H1 (cell line): ENCODE results near the gene ZCCHC18. TPM values are rescaled to one million over a fixed set of nuclear protein-coding genes. Genes with fewer than 3 reads are reported as not detected.
"Not testable (repeated sequence)": the region's sequence is repeated elsewhere in the genome, so short reads cannot be mapped to it uniquely, and the experiment has no call there.

ENCODE experiments used
- CTCF ChIA-PET: fragments of 300-600 bp; sonication (Branson Sonifier 250); formaldehyde crosslinking; loops from one replicate; lab custom pipeline; 2021; ENCODE audit not compliant: partially characterized antibody; lab: Charles Lee
- POLR2A ChIA-PET: fragments of 300-600 bp; sonication (Branson Sonifier 250); formaldehyde crosslinking; loops from one replicate; lab custom pipeline; 2021; ENCODE audit warnings: inconsistent platforms; ENCODE audit not compliant: partially characterized antibody; lab: Charles Lee
- DNase-seq, 2 experiments: peaks; one replicate each; pipeline versions ENCODE4 v3.0.0 to v3.0.0-alpha.2; 2010 to 2022; ENCODE audit warnings: low spot score in 2 of 2, low read depth in 1 of 2, mixed read lengths in 1 of 2
- FAIRE-seq: peaks from 2 replicates; lab custom pipeline; 2011; peaks lifted over from hg19 to GRCh38; lab: Jason Lieb, UNC
- H2AFZ ChIP-seq: 2 replicates; pipeline ENCODE4 v1.8.1; 2012; ENCODE audit warnings: low read length, inconsistent platforms
- H2AK5ac ChIP-seq: 2 replicates; pipeline ENCODE4 v1.6.1; 2013; ENCODE audit warnings: low read depth, low read length
- H2BK120ac ChIP-seq: replicated peaks from 2 replicates; pipeline ENCODE3; 2013; ENCODE audit warnings: low read depth, low read length, inconsistent platforms
- H2BK12ac ChIP-seq: 2 replicates; pipeline ENCODE4 v1.6.1; 2013; ENCODE audit warnings: low read depth, low read length
- H2BK15ac ChIP-seq: 2 replicates; pipeline ENCODE4 v1.6.1; 2013; ENCODE audit warnings: low read length
- H2BK20ac ChIP-seq: 2 replicates; pipeline ENCODE4 v1.6.1; 2013; ENCODE audit warnings: low read length
- H2BK5ac ChIP-seq: 2 replicates; pipeline ENCODE4 v1.6.1; 2013; ENCODE audit warnings: low read depth, low read length
- H3K14ac ChIP-seq: 2 replicates; pipeline ENCODE4 v1.6.1; 2013; ENCODE audit warnings: inconsistent platforms; ENCODE audit not compliant: insufficient read length
- H3K18ac ChIP-seq: 2 replicates; pipeline ENCODE4 v1.6.1; 2013; ENCODE audit warnings: low read length; ENCODE audit errors: extremely low read depth
- H3K23ac ChIP-seq: 2 replicates; pipeline ENCODE4 v1.6.1; 2013; ENCODE audit warnings: inconsistent platforms; ENCODE audit not compliant: insufficient read length
- H3K23me2 ChIP-seq: 2 replicates; pipeline ENCODE4 v1.6.1; 2013; ENCODE audit warnings: low read depth, low read length
- H3K27ac ChIP-seq: 2 replicates; pipeline ENCODE4 v1.6.1; 2011; ENCODE audit warnings: low read depth, low read length, inconsistent platforms
- H3K27me3 ChIP-seq, 4 experiments: replicated peaks in 1 of 4; 1 replicate in 1 of 4; 2 replicates in 3 of 4; pipeline versions ENCODE4 v1.6.1 to v1.8.1; 2011 to 2013; ENCODE audit warnings: low read length in 3 of 4, mild to moderate bottlenecking in 3 of 4, inconsistent platforms in 2 of 4, mixed read lengths in 2 of 4, moderate library complexity in 1 of 4; ENCODE audit not compliant: control insufficient read depth in 3 of 4, insufficient read depth in 3 of 4; ENCODE audit errors: extremely low read depth in 1 of 4
- H3K36me3 ChIP-seq, 4 experiments: 2 replicates each; pipeline versions ENCODE4 v1.6.1 to v1.8.1; 2011 to 2013; ENCODE audit warnings: mild to moderate bottlenecking in 4 of 4, low read length in 3 of 4, moderate library complexity in 2 of 4, control low read depth in 1 of 4, inconsistent platforms in 1 of 4; ENCODE audit not compliant: insufficient read depth in 4 of 4, control insufficient read depth in 2 of 4
- H3K4ac ChIP-seq: replicated peaks from 2 replicates; pipeline ENCODE3; 2013; ENCODE audit warnings: low read length, low read depth, mixed read lengths, inconsistent platforms; ENCODE audit not compliant: insufficient read length
- H3K4me1 ChIP-seq, 4 experiments: replicated peaks in 1 of 4; 1 replicate in 1 of 4; 2 replicates in 3 of 4; pipeline versions ENCODE4 v1.6.1 to v1.8.1; 2011 to 2013; ENCODE audit warnings: low read length in 3 of 4, inconsistent platforms in 2 of 4, mixed read lengths in 1 of 4; ENCODE audit not compliant: insufficient read depth in 4 of 4, control insufficient read depth in 3 of 4
- H3K4me2 ChIP-seq, 2 experiments: 2 replicates each; pipeline versions ENCODE4 v1.6.1 to v1.8.1; 2011 to 2013; ENCODE audit warnings: low read depth in 2 of 2, low read length in 2 of 2, control low read depth in 1 of 2, inconsistent platforms in 1 of 2, mild to moderate bottlenecking in 1 of 2; ENCODE audit not compliant: insufficient read depth in 1 of 2
- H3K4me3 ChIP-seq, 4 experiments: fragments of 200-600, 300-600 bp in 1 of 4; sonication (generic), shearing (Covaris generic), sonication (Bioruptor Twin) in 1 of 4; 2 replicates each; pipeline versions ENCODE4 v1.5.1 to v1.8.1; 2011 to 2016; ENCODE audit warnings: low read length in 4 of 4, low read depth in 3 of 4, control low read depth in 2 of 4, inconsistent platforms in 2 of 4, mild to moderate bottlenecking in 2 of 4, mixed read lengths in 1 of 4, moderate library complexity in 1 of 4; ENCODE audit not compliant: insufficient read depth in 2 of 4; ENCODE audit errors: extremely low read depth in 1 of 4
- H3K56ac ChIP-seq: replicated peaks from 2 replicates; pipeline ENCODE3; 2013; ENCODE audit warnings: low read depth, mild to moderate bottlenecking, mixed read lengths, low read length, inconsistent platforms; ENCODE audit not compliant: insufficient read length
- H3K79me1 ChIP-seq: 2 replicates; pipeline ENCODE4 v1.6.1; 2013; ENCODE audit warnings: low read depth, low read length, control low read depth
- H3K79me2 ChIP-seq, 2 experiments: 2 replicates each; pipeline versions ENCODE4 v1.6.1 to v1.8.1; 2012 to 2013; ENCODE audit warnings: low read length in 2 of 2, mild to moderate bottlenecking in 2 of 2, inconsistent platforms in 1 of 2; ENCODE audit not compliant: insufficient read depth in 2 of 2, control insufficient read depth in 1 of 2
- H3K9ac ChIP-seq, 4 experiments: replicated peaks in 1 of 4; 1 replicate in 1 of 4; 2 replicates in 3 of 4; pipeline versions ENCODE4 v1.6.1 to v1.8.1; 2011 to 2013; ENCODE audit warnings: low read depth in 3 of 4, low read length in 3 of 4, control low read depth in 2 of 4, mild to moderate bottlenecking in 2 of 4, moderate library complexity in 2 of 4, inconsistent platforms in 1 of 4; ENCODE audit errors: extremely low read depth in 1 of 4
- H3K9me3 ChIP-seq, 2 experiments: 2 replicates each; pipeline versions ENCODE4 v1.6.1 to v1.8.1; 2012 to 2013; ENCODE audit warnings: mild to moderate bottlenecking in 2 of 2, moderate library complexity in 2 of 2, control low read depth in 1 of 2, inconsistent platforms in 1 of 2, low read depth in 1 of 2, low read length in 1 of 2, mixed read lengths in 1 of 2; ENCODE audit not compliant: insufficient read depth in 2 of 2
- H4K20me1 ChIP-seq, 2 experiments: replicated peaks in 1 of 2; 2 replicates each; pipeline versions ENCODE3 to v1.8.1; 2011 to 2013; ENCODE audit warnings: inconsistent platforms in 2 of 2, low read length in 2 of 2, mild to moderate bottlenecking in 1 of 2; ENCODE audit not compliant: insufficient read depth in 2 of 2, control insufficient read depth in 1 of 2
- H4K5ac ChIP-seq: 2 replicates; pipeline ENCODE4 v1.6.1; 2013; ENCODE audit warnings: low read length, low read depth, mixed read lengths, inconsistent platforms; ENCODE audit not compliant: insufficient read length
- H4K8ac ChIP-seq: 2 replicates; pipeline ENCODE4 v1.8.0; 2013; ENCODE audit warnings: mild to moderate bottlenecking, moderate library complexity, low read length, inconsistent platforms; ENCODE audit not compliant: insufficient read depth; ENCODE audit errors: extremely low read depth
- H4K91ac ChIP-seq: replicated peaks from 2 replicates; pipeline ENCODE3; 2013; ENCODE audit warnings: low read length, mixed read lengths, inconsistent platforms; ENCODE audit not compliant: insufficient read length
- WGBS, 2 experiments: shearing (Covaris generic) in 1 of 2; methylation state at CpG; one replicate each; pipeline versions ENCODE4 v1.1.6 to v1.1.7; 2013 to 2015; ENCODE audit warnings: low lambda C conversion rate in 2 of 2, mixed read lengths in 2 of 2, inconsistent platforms in 1 of 2, low coverage in 1 of 2, missing lambda C conversion rate in 1 of 2; ENCODE audit not compliant: insufficient replicate concordance in 2 of 2, insufficient coverage in 1 of 2, insufficient read length in 1 of 2; ENCODE audit errors: extremely low coverage in 1 of 2, missing lambda C conversion rate in 1 of 2; 5-methylcytosine and 5-hydroxymethylcytosine counted together
- polyA plus RNA-seq, 7 experiments: library from polyadenylated mRNA; depleted of rRNA in 3 of 7; stranded (reverse) in 5 of 7; unstranded in 2 of 7; fragments of >200 nt in 5 of 7; fragments of 200-250 nt in 2 of 7; gene quantifications; 1 replicate in 5 of 7; 2 replicates in 1 of 7; 4 replicates in 1 of 7; pipeline versions ENCODE4 v1.2.1 to v1.2.3, GENCODE V29; 2011 to 2013; ENCODE audit warnings: missing spikeins in 2 of 7, mixed read lengths in 2 of 7
- total RNA-seq: library from RNA; stranded (reverse); fragmentation: NEBNext Ultra II Directional; extraction: Animal tissue kit (Norgen Biotek cat#: 25700); gene quantifications from 2 replicates; pipeline ENCODE4 v1.2.1, GENCODE V29; 2021

ZCCHC18 gene
- total and polyA plus RNA-seq, 2 of the 8 experiments (the other 6 are each of a cell fraction or from before 2014, with no cell fraction given): 3.7 to 8.8 TPM

GRCh38 chrX:104075778-104076445, 36.4 kb upstream of the ZCCHC18 start, which contains the start of gene TMSB15C:
Gene TMSB15C, minus strand, starts transcription at chrX:104076236.
- H3K18ac ChIP-seq, POLR2A ChIA-PET, H3K4me3 ChIP-seq, H3K4me2 ChIP-seq, H2BK20ac ChIP-seq, H3K23ac ChIP-seq, H3K56ac ChIP-seq, H3K4me1 ChIP-seq, H4K91ac ChIP-seq, H3K79me1 ChIP-seq, H3K36me3 ChIP-seq, H2AFZ ChIP-seq, FAIRE-seq, H4K20me1 ChIP-seq, H2BK120ac ChIP-seq, H3K14ac ChIP-seq, H3K9me3 ChIP-seq, H4K5ac ChIP-seq, H3K4ac ChIP-seq, H2BK12ac ChIP-seq, H2AK5ac ChIP-seq, H4K8ac ChIP-seq, H3K9ac ChIP-seq, H3K23me2 ChIP-seq, DNase-seq, H3K27me3 ChIP-seq, H3K27ac ChIP-seq, H2BK15ac ChIP-seq, H2BK5ac ChIP-seq, H3K79me2 ChIP-seq, CTCF ChIA-PET: not testable (repeated sequence)
- WGBS, 2 experiments: no CpG with 5 or more reads among the region's 46 CpGs

- H4K20me1 ChIP-seq, H2BK20ac ChIP-seq, H4K8ac ChIP-seq, H3K56ac ChIP-seq, POLR2A ChIA-PET, FAIRE-seq, H3K4ac ChIP-seq, H2AFZ ChIP-seq, H3K18ac ChIP-seq, H3K23ac ChIP-seq, H3K14ac ChIP-seq, H3K27me3 ChIP-seq, H2BK15ac ChIP-seq, H2BK12ac ChIP-seq, H3K79me1 ChIP-seq, H3K4me2 ChIP-seq, H3K4me3 ChIP-seq, H3K4me1 ChIP-seq, H3K9ac ChIP-seq, H2BK120ac ChIP-seq, H4K91ac ChIP-seq, CTCF ChIA-PET, H3K23me2 ChIP-seq, DNase-seq, H4K5ac ChIP-seq, H3K27ac ChIP-seq, H2BK5ac ChIP-seq, H2AK5ac ChIP-seq, H3K9me3 ChIP-seq, H3K79me2 ChIP-seq, H3K36me3 ChIP-seq: not testable (repeated sequence)
- no CpG with 5 or more reads among the region's 6 CpGs for WGBS, 2 experiments
Measured at GRCh38 chrX:104077854-104078253, 34.5 kb upstream of the ZCCHC18 start.
